Natural killer cell (primary cell): ENCODE measurements around the gene THRB. TPM values are rescaled to one million over a fixed set of nuclear protein-coding genes. Genes with fewer than 3 reads are reported as not detected.

Experiments
- ATAC-seq, 3 donors: fragments of 150-1000 bp in 2 of 3; fragments of 200-7000 bp in 1 of 3; cut with Tn5 transposase; 1 replicate in 1 of 3; 2 replicates in 2 of 3; pipeline ENCODE4 v1.10.0; 2021; ENCODE audit warnings: mild to moderate bottlenecking in 2 of 3, moderate library complexity in 2 of 3
- DNase-seq, 2 donors: peaks; one replicate each; pipeline versions ENCODE4 v3.0.0 to v3.0.0-alpha.2; 2013 to 2021; ENCODE audit warnings: mixed read lengths in 1 of 2
- H3K27ac ChIP-seq: one replicate; pipeline ENCODE4 v1.5.1; 2013; ENCODE audit warnings: mild to moderate bottlenecking, low read length
- H3K27me3 ChIP-seq: one replicate; pipeline ENCODE4 v1.6.1; 2013; ENCODE audit warnings: low read length; ENCODE audit not compliant: control insufficient read depth, insufficient read depth
- H3K36me3 ChIP-seq: one replicate; pipeline ENCODE4 v1.6.1; 2013; ENCODE audit warnings: low read length; ENCODE audit not compliant: control insufficient read depth, insufficient read depth
- H3K4me1 ChIP-seq: one replicate; pipeline ENCODE4 v1.6.1; 2013; ENCODE audit warnings: low read length; ENCODE audit not compliant: control insufficient read depth, insufficient read depth
- H3K4me3 ChIP-seq: one replicate; pipeline ENCODE4 v1.5.1; 2013; ENCODE audit warnings: low read length
- H3K9me3 ChIP-seq: one replicate; pipeline ENCODE4 v1.6.1; 2013; ENCODE audit warnings: low read length; ENCODE audit not compliant: control insufficient read depth, insufficient read depth
- H3K27ac Mint-ChIP-seq, 2 donors: one replicate each; pipeline ENCODE4 v1.8.0; 2022; ENCODE audit warnings: mild to moderate bottlenecking in 2 of 2, mixed read lengths in 2 of 2, moderate library complexity in 1 of 2
- H3K27me3 Mint-ChIP-seq, 2 donors: one replicate each; pipeline ENCODE4 v1.8.0; 2022; ENCODE audit warnings: low read depth in 2 of 2, mixed read lengths in 2 of 2
- H3K36me3 Mint-ChIP-seq: one replicate; pipeline ENCODE4 v1.8.0; 2022; ENCODE audit warnings: mixed read lengths
- H3K4me1 Mint-ChIP-seq, 2 donors: one replicate each; pipeline ENCODE4 v1.8.0; 2022; ENCODE audit warnings: mixed read lengths in 2 of 2
- H3K4me3 Mint-ChIP-seq: one replicate; pipeline ENCODE4 v1.8.0; 2022; ENCODE audit warnings: mild to moderate bottlenecking, moderate library complexity, mixed read lengths
- H3K9me3 Mint-ChIP-seq, 2 donors: one replicate each; pipeline ENCODE4 v1.8.0; 2022; ENCODE audit warnings: mixed read lengths in 2 of 2
- WGBS: methylation state at CpG from one replicate; pipeline ENCODE4 v1.1.7; 2013; ENCODE audit warnings: missing lambda C conversion rate; ENCODE audit not compliant: insufficient coverage; 5-methylcytosine and 5-hydroxymethylcytosine counted together
- intact Hi-C: fragments of 100-400 bp; cut with micrococcal nuclease; formaldehyde crosslinking; loops from one replicate; pipeline ENCODE4 v1.14.2; 2022
- total RNA-seq, 4 donors: library from RNA; stranded (reverse); fragments of 120-200 nt in 1 of 4; gene quantifications; one replicate each; pipeline versions ENCODE4 v1.2.3 to v1.2.4, GENCODE V29; 2013 to 2022
- TF ChIP-seq, protein P1 (sequence below): fragments of 200-600 bp; IDR thresholded peaks from one replicate; pipeline ENCODE4 v1.8.0; 2022; ENCODE audit warnings: antibody characterized with exemption

Gene THRB
- total RNA-seq, 3 donors from 2014 or later (not counting 1 experiment from before 2014, with no cell fraction given): 0.05 TPM; not detected in 2

DNA sequence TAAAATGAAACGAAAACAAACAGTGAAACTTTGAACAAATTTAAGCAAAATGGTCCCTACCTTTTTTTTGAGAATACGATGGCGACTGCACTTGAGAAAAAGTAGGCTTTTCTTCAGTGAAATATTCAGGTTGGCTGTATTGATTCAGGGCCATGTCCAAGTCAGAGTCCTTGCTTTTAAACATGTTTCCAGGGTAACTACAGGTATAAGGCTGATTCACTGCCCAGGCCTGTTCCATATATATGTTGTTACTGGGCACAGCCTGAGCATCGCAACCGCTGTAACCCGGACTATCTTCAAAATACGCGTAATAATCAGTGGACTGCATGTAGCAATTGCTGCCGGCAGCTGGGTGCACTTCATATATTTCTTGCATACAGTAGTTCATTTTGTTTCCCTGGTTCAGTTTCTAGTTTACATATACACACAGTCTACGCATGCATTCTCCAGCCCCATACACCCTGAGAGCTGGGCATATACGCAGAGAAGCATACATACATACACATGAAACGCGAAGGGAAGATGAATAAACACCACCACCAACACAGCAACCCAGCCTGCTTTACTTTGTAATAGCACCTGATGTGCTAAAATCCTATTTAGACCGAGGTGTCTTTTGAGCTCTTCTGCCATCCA, 329.6 kb downstream of the THRB start:
- Histone ChIP-seq H3K9me3 (no peaks in the 10 kb centered on the region), H3K27ac (no peak overlapping the region), H3K4me1 (no peaks in the 10 kb centered on the region), H3K4me3 (no peak overlapping the region), H3K36me3 (no peaks in the 10 kb centered on the region), H3K27me3 (no peaks in the 10 kb centered on the region)
- 93% methylated on average over 14 of the region's 14 CpGs for WGBS
- DNase-seq: no peak
- H3K9me3 Mint-ChIP-seq: no peaks in the 10 kb centered on the region
- ATAC-seq: no peak
- no peaks in the 10 kb centered on the region for H3K36me3 Mint-ChIP-seq
- peaks cover 0 to 4% of the 10 kb centered on the region in 2 donors for H3K27me3 Mint-ChIP-seq
- no peak overlapping the region for H3K4me3 Mint-ChIP-seq
- TF ChIP-seq, protein P1, sequence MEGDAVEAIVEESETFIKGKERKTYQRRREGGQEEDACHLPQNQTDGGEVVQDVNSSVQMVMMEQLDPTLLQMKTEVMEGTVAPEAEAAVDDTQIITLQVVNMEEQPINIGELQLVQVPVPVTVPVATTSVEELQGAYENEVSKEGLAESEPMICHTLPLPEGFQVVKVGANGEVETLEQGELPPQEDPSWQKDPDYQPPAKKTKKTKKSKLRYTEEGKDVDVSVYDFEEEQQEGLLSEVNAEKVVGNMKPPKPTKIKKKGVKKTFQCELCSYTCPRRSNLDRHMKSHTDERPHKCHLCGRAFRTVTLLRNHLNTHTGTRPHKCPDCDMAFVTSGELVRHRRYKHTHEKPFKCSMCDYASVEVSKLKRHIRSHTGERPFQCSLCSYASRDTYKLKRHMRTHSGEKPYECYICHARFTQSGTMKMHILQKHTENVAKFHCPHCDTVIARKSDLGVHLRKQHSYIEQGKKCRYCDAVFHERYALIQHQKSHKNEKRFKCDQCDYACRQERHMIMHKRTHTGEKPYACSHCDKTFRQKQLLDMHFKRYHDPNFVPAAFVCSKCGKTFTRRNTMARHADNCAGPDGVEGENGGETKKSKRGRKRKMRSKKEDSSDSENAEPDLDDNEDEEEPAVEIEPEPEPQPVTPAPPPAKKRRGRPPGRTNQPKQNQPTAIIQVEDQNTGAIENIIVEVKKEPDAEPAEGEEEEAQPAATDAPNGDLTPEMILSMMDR: no peak
- intact Hi-C loops: no loop called here
- H3K27ac Mint-ChIP-seq: no peak overlapping the region
- no peaks in the 10 kb centered on the region for H3K4me1 Mint-ChIP-seq

DNA sequence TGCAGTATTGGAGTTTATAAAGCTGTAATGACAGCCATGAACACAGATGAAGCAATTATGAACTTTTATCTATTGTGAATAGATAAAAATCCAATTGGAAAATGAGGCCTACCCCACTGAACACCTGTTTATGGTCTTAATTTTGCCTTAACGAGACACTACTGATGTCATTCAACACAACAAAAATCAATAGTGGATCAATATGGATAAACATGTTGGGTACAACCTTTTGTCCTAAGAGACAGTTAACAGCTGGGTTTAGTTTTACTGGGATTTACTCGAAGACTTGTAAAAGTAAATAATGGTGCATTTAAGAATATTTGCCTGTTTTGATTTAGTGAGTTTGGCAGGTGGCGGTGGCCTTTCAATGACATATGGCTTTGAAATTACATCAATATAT, 331.7 kb downstream of the THRB start:
- Mint-ChIP-seq H3K4me1 (no peaks in the 10 kb centered on the region), H3K4me3 (no peak overlapping the region), H3K27me3 (peaks cover 0 to 8% of the 10 kb centered on the region in 2 donors), H3K27ac (no peak overlapping the region), H3K36me3 (no peaks in the 10 kb centered on the region), H3K9me3 (no peaks in the 10 kb centered on the region)
- intact Hi-C loops: no loop called here
- no peaks in the 10 kb centered on the region for H3K9me3 ChIP-seq
- H3K36me3 ChIP-seq: no peaks in the 10 kb centered on the region
- DNase-seq (no peak), ATAC-seq (no peak)
- WGBS: 85% methylated on average over 2 of the region's 3 CpGs
- TF ChIP-seq, protein P1: no peak
- no peak overlapping the region for H3K27ac ChIP-seq
- no peaks in the 10 kb centered on the region for H3K27me3 ChIP-seq
- H3K4me1 ChIP-seq: no peaks in the 10 kb centered on the region
- H3K4me3 ChIP-seq: no peak overlapping the region

DNA sequence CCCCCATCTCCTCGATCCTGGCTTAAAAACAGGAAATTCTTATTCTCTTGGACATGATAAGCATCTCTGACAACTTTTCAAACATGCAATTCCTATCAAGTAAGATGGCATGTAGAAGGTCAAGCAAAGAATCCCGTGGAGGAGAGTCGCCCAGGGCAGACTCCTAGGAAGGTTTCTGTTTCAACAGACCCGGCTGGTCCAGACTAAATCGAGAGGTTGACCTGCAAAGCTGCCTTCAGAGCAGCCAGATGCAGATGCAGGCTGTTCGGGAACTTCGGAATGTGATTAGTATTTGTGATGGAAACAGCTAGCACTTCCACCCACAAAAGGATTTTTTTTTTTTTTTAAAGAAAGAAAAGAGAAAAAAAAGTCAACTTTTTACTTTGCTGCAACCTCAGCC, 332.8 kb downstream of the THRB start:
- Mint-ChIP-seq H3K9me3 (no peaks in the 10 kb centered on the region), H3K27me3 (peaks cover 0 to 8% of the 10 kb centered on the region in 2 donors), H3K4me3 (no peak overlapping the region), H3K4me1 (no peaks in the 10 kb centered on the region), H3K36me3 (no peaks in the 10 kb centered on the region), H3K27ac (no peak overlapping the region)
- Histone ChIP-seq H3K4me1 (no peaks in the 10 kb centered on the region), H3K27ac (no peak overlapping the region), H3K36me3 (no peaks in the 10 kb centered on the region), H3K9me3 (no peaks in the 10 kb centered on the region), H3K27me3 (no peaks in the 10 kb centered on the region), H3K4me3 (no peak overlapping the region)
- DNase-seq (no peak), ATAC-seq (no peak)
- TF ChIP-seq, protein P1: no peak
- intact Hi-C loops: no loop called here
- 78% methylated on average over 4 of the region's 7 CpGs for WGBS
